Transverse colon (tissue), 3 donors: ENCODE data around the gene CD163.

Source experiments
- CTCF ChIP-seq, 5 experiments: fragments of 200-600 bp in 3 of 5; fragments of 450-650 bp in 2 of 5; sonication (generic) in 3 of 5; IDR thresholded peaks; 1 replicate in 2 of 5; 2 replicates in 3 of 5; pipeline ENCODE4 v1.5.1; 2016 to 2017; ENCODE audit warnings: antibody characterized with exemption in 5 of 5, inconsistent platforms in 3 of 5, mild to moderate bottlenecking in 2 of 5, moderate library complexity in 1 of 5
- EP300 ChIP-seq: sonication (generic); formaldehyde crosslinking; IDR thresholded peaks from one replicate; pipeline ENCODE4 v1.6.1; 2017; ENCODE audit warnings: antibody characterized with exemption, low read depth
- POLR2A ChIP-seq: fragments of 450-650 bp; IDR thresholded peaks from one replicate; pipeline ENCODE4 v1.6.1; 2016; ENCODE audit warnings: antibody characterized with exemption, mild to moderate bottlenecking, moderate library complexity

- TF ChIP-seq CTCF (IDR thresholded peaks at IDR 0.05): no peak
- no peak for TF ChIP-seq EP300
- peak; percentile 30 for TF ChIP-seq POLR2A
These were observed 2.5 kb downstream of the CD163 start for GRCh38 chr12:7501031-7501588.
